Hypothalamus (tissue), 51 donors: Measurements from ENCODE around the gene CIROP.

Experiments used
- DNase-seq, 51 donors: peaks; one replicate each; lab custom pipeline; 2025; lab: John Stamatoyannopoulos, UW

CIROP gene

DNA sequence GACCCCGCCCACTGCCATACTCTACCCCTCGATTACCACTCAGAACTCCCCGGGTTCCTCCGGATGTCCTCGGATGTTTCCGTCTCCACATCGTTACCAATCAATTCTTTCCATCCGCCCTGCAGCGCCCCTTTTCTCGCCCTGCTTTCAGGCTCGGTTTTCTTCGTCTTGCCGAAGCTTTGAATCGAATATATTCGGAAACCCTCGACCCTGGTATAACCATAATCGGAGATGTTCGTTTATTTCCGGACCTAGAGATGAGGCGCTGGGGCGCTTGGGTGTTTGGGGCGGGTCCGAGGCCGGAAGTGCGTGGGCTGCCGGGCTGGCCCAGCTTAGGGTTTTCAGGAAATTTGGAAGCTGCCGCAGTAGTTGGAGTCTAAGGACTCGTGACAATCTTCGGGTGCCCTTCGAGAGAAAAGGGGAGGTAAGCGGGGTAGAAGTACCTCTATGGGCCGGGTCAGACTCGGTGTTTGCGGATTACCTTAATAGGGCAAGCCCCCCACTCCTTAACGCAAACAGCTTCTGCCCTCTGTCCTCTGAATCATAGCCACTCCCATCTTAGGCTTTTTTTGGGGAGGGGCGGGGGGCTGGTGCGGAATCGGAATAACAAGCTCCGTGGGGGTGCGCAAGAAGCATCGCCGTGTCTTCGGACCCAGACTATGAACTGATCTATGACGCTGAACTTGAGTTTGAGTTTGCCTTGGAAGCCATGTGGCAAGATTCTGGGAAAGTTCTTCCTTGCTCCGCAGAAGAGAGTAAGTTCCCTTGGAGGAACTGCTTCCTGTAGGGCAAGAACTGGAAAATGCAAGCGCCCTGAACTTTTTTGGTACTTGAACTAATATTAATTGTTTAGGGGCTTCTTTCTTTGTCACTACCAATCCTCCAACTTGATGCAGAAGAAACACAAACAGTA, 9.3 kb downstream of the CIROP start, which contains the start of gene C14orf119:
C14orf119 (plus strand) TSS at position 310 of the 913 bp plus-strand sequence. CDS start 2,154 bp downstream, outside the sequence.
- DNase-seq, result no peak

DNA sequence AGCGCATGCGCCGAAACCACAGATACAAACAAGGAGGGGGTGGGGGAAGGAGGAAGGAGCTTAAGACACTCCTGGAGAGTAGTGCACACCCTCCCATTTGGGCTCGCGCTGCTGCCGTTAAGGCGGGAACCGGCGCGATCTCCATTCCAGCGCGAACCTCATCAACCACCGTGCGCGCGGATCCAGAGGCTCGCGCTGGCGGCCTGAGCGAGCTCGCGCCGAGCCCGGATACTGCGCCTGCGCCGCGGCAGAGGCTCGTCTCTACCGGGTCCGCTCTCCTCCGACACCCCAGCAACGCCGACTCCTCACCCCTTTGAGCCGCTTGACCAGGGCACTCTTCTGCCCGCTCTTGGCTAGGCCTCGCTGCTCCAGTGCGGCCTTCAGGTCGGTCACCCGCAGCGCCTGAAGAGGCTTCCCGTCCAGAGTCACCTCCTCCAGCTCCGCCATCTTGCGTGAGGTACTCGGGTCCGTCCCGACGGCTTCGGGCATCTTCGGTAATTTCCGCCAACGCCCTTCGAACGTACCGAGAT, 10.1 kb downstream of the CIROP start, which contains the start of gene ACIN1:
ACIN1 (minus strand) TSS at position 471 of the 530 bp plus-strand sequence; CDS start at position 447, 24 bp downstream.
- DNase-seq, result no peak

DNA sequence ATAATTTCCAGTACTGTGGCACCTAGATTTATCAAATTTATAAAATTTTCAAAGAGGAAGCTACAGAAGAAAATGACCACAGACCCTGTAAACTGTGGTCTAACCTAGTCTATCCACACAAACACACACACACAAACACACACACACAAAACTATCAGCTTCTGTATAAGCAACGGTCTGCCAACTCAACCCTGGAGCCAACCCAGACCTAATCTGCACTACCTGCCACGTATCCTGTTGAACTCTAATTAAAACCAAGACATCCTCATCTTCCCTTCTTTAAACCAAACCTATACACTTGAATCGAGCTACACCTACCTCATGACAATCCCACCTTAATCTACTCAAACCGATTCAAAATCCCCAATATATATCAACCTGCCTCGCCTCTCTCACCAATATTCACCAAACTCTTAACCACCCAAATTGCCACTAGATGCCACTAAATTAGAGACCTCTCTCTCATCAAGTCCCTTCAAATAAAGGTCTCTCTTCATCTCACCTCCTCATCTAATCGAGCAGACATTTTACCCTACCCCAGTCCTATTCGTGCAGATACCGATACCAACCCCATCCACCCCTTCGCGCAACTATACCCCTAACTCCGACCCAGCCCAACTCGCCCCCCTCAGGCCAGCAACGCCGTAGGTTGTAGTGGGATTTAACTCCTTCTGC, 10.7 kb downstream of the CIROP start:
- DNase-seq, result no peak

DNA sequence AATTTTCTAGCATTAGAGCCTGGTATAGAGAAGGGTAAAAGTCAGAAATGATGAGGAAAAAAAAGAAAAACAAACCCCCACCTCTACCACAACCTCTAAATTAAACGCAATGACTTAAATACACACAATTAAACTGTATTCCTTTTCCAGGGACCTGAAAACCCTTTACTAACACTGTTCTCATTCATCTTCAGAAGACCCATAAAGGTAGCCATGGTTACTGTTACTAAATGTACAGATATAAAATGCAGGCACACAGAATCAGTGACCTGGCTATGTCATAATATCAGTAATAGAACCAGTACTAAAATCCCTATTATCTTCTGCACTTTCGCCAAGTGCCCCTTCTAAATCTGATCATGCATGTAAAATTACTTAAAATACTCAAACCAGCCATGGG, 11.3 kb downstream of the CIROP start:
- DNase-seq, result no peak

DNA sequence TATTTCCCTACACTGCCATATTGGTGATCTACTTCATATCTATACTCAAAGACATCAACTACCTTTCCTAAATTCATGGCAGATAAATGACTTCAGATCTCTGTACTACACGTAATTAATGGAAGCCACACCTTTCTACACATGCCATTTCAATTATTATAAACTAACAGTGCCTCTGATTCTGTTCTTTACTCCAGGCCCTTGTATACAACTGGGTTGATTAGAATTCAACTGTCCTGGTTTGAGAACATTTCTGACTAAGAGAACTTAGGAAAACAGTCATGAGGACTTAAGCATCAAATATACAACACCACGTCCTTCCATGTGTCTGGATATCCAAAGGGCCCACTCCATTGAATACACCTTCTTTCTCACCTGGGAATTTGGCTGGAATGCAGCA, 11.7 kb downstream of the CIROP start:
- no peak for DNase-seq

DNA sequence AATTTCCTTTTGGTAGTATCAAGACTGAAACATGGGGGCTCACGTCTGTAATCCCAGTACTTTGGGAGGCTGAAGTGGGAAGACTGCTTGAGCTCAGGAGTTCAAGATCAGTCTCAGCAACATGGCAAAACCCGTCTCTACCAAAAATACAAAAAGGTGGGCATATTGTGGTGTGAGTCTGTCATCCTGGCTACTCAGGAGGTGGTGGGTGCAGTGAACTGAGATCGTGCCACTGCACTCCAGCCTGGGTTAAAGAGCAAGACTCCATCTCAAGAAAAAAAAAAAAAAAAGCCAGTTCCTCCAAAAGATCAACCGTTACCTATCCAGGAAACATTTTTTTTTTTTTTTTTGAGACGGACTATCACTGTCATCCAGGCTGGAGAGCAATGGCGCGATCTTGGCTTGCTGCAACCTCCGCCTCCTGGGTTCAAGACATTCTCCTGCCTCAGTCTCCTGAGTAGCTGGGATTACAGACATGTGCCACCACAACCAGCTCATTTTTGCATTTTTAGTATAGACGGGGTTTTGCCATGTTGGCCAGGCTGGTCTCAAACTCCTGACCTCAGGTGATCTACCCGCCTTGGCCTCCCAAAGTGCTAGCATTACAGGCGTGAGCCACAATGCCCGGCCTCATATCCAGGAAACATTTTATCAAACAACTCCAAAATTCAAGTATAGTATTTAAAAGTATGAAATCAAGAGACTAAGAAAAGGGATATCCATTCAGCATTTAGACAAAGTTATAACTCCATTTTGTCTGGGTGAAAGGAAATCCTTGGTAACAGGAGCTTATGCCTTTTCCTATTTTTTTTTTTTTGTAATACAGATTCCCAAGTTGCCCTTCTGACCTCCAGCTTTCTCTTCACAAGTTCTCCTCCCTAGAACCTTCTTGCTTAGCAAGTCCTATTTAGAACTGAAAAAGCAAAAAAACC, 13.2 kb downstream of the CIROP start:
- DNase-seq, result no peak

DNA sequence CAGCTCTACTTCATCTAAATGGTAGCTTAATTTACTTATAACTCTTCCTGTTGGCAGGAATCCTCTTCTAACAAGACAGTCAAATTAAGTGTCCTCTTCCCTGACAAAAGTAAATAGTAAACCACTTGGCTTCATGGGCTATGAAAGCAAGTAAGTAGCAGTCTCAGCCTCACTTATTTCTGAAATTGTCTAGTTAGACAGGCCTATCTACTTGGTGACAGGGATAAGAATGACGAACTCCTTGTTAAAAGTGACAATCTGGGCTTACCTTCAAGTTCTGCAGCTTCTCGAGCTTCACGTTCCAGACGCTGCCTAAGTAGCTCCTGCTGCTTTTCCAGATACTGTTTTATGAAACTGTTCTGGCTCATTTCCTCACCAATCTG, 14.5 kb downstream of the CIROP start:
- DNase-seq, result no peak

DNA sequence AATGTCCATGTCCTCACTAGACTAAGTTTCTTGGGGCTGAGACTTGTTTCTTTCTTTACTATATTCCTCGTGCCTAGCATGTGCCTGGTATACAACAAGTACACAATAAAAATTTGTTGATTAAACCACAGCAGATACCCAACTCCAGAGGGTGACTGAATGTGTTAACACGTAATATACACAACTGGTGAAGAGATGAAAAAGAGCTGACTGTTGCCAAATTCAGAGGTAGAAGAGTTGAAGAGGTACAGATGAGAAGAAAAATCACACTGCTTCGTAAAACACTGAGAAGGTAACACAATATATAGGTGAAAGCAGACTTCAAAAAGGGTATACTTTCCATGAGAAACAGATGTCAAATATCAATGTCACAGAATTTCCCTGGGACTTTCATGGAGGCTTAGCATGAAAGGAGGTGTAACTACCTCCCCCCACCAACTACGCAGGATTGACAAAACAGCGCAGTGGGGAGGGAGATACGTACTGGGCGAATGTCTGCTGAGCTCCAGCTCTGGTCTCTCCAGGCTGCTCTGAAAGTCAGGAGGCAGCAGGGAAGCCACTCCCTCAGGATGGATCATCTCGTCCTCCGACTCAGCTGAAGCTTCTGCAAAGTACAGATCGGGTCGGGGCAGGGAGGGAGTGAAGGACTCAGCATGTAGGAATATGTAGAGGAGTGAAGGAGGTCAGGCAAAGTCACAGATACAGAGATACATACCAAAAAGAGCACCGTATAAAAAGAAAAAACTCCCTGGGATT, 15.1 kb downstream of the CIROP start:
- DNase-seq, result no peak

DNA sequence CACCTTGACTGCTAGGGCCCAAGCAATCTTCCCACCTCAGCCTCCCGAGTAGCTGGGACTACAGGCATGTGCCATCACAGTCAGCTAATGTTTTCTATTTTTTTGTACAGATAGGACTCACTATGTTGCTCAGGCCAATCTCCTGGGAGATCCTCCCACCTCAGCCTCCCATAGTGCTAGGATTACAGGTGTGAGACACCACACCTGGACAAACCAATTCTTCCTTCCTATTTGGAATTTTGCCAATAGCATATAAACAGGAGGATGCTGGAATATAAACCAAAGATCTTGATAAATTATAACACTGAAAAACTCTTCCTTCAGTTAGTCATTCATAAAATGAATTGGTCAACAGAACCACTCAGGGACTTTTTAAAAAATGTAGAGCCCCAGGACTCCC, 18.2 kb downstream of the CIROP start:
- DNase-seq, result no peak

DNA sequence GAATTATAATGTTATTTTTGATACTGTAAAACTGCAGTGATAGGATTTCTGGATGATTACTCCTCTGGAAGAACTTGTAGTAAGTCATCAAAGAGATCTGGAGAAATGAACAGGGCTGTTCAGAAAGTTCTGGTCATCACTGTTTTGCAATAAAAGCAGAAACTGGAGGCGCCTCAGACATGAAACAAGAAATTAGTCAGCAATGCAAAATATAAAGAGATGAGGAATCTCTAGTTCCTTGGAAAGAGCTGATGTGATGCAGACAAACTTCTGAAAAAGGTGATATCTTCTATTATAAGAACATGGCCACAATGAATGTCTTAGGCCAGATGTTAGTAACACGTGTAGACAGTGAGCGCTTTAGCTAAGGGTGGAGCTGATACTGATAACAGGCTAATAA, 19.3 kb downstream of the CIROP start:
- no peak for DNase-seq

DNA sequence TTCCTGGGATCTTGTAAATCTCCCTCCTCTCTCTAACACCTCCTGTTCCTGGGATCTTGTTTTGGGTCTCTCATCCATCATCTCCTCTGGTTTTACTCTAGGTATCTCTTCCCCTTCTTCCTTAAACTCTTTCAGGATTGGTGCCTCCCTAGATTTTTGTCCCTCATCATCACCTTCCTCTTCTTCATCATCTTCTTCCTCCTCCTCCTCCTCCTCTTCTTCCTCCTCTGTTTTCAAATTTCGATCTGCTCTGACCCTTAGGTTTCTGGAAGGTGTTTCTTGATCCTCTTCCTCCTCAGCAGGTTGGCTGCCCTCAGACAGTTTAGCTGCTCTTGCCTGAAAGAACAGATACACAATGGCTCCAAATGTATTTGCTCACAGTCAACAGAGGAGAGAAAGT, 24.3 kb downstream of the CIROP start:
- no peak for DNase-seq

DNA sequence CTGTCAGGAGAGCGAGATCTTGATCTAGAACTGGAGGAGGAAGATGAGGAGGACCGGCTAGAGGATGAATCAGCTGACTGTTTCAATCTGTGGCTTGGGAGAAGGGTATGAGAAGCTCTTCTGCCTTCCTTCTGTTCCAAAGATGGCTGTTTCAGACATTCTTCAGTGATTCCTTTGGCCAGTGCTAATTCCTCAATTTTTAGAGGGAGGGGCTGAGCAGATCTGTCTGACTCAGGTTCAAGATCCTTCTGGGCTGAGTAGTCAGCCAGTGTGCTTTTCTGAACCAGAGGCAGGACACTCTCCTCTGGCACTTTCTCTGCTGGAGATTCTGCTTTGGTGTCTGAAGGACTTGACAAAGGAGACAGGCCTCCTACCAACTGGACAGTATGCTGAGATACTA, 25.1 kb downstream of the CIROP start:
- DNase-seq, result no peak

DNA sequence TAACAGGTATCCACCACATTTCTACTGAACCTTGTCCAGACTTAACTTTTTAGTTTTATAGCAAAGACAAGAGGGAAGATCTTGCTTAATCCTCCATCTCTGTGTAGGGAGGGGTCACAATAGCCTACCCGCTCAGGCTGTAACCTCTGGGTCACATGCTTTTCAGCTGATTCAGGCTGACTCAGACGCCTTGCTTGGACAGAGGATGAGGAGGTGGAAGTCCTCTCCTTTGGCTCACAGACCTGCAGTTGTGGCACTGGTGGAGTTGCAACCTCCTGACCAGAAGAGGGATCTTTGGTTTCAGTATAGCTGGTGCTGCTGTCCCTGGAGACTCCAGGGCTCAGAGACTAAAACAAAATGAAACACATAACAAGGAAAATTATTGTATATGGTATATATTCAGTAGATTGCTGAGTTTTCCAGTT, 26.1 kb downstream of the CIROP start:
- DNase-seq, result no peak

DNA sequence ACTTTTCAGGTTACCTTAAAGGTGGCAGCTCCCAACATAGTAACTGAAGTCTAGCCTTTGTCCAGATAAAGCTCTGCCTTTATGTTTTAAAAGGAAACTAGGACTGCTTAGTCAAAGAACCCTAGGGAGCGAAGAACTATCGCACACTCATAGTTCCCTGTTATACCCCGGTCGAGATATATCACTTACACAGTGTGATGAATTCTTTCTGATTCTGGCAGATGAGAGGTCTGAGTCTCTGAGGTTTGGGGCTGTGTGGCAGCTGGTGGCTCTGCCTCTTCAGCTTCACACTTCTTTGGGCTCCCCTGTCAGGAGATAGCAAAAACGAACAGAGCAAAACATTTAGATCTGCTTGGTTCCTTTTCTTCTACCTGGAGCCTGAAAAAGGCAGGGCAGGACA, 26.8 kb downstream of the CIROP start:
- DNase-seq, result no peak

DNA sequence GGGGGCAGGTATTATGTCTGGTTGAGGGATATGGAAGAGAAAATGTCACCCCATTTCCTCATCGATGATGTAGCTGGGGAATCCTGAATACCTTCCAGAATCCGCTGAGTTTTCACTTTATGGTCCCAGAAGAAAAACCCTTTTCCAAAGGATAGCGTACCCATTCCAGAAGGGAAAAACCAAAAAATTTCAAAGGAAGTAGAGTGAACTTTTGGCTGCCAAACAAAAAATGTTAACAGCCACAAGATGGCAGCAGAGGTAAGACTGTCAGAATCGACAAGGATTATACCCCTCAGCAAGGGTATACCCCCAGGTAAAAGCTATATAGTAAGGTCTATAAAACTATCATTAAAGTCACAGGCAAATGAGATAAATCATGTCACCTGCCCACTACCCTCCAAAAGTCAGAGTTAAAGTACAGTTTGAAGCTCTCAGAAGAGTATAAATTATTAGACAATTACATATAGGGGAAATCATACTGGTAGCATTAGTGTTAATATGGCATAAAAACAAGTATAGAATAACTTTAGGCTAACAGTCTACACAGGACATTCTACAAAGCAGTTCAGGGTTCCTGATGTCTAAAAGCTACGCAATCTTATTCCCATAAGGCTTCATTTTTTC, 27.9 kb downstream of the CIROP start:
- no peak for DNase-seq

DNA sequence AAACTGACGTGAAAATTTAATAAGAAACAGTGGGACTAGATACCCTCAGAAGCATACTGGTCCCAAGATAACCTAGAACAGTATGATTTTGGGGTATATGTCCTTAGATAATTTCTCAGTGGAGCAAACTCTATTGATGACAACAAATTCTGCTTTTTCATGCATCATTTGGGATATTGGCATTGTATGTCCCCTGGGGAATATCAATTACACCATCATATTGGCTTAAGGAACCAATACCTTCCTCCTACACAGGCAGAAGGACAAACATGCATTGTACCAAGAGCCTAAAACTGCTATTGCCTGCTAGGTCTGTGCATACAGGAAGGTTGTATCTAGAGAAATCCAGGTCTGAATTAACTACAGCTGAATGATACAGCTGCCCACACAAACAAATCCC, 29.9 kb downstream of the CIROP start:
- no peak for DNase-seq

DNA sequence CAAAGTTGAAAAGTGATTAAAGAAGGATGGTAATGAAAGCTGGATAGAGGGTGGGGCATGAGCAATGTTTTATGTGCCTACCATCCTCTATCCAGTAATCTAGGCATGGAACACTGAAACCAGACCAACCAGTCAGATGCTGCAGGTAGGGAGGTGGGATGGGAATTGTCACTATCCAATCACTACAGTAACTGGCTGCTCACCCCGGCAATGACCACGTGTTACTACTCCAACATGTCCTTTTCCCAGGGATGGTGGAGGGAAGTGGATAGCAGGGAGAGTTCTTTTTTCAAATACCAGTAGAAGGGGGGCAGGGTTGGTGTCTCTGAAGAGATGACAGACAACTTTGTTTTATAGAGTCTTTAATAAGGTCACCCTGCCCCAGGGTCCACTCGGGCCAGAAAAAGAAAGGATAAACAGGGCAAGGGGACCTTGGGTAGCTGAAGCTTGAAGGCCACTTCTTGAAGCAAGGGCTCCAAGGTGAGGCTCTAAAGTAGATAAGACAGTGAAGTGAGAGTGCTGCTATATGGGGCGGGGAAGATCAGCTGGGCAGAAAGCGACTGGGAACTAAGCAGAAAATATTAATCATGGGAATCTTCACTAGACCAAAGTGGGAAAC, 32.8 kb downstream of the CIROP start:
- DNase-seq, result no peak

DNA sequence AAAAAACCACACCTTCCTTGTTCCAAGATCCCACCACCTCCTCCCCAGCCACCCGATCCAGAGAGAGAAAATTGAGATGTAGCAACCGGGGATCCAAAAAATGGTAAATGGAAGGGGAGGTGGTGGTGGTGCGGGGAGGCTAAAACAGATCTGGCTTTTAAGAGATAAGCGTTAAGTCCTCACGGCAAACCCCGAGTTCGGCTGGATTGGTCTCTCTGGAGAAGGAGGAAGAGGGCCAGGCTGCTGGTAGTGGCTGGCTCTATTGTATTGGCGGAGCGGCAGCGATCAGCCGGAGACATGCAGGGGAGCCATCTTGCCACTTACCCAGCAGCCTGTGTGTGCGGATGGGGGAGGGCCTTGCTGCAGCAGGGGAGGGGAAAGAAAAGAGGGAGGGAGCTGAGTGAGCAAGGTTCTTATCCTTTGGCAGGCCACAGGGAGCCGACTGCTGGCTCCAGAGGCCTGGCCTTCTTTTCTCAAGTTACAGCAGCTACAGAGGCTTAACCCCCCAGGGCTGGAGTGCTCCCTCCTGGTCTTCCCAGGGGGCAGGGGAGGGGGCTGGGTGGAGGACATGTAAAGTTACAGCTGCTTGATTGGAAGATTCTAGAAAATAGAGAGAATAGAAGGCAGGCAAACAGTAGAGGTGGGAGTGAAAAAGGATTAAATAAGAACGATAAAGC, 33.4 kb downstream of the CIROP start:
- DNase-seq, result no peak
